Dedifferentiated amniotic fluid mesenchymal stem cell (primary cell): ENCODE data around the gene BTF3.
"Not testable (repeated sequence)": the region's sequence is repeated elsewhere in the genome, so short reads cannot be mapped to it uniquely, and the experiment has no call there.

Experiments used
- DNase-seq: peaks from one replicate; pipeline ENCODE4 v3.0.0-alpha.2; 2016; ENCODE audit errors: extremely low spot score

Gene BTF3

GRCh38 chr5:73498057-73498992, at the start of gene BTF3:
BTF3 (plus strand) TSS chr5:73498442; CDS start chr5:73498668, 226 bp downstream.
- DNase-seq = peak; percentile 98

- peak; percentile 96 for DNase-seq
Observed at GRCh38 chr5:73448463-73449136, 49.6 kb upstream of the BTF3 start, which contains the start of gene FOXD1. FOXD1 (minus strand) TSS chr5:73448777; CDS start chr5:73448362, 415 bp downstream.

GRCh38 chr5:73450137-73450536, 48.1 kb upstream of the BTF3 start:
- DNase-seq = no peak

- DNase-seq = no peak
Observed at GRCh38 chr5:73450672-73451223, 47.5 kb upstream of the BTF3 start.

GRCh38 chr5:73451224-73452130, 46.8 kb upstream of the BTF3 start:
- DNase-seq = no peak

GRCh38 chr5:73452215-73452614, 46.0 kb upstream of the BTF3 start:
- DNase-seq = no peak

GRCh38 chr5:73454379-73455036, 43.7 kb upstream of the BTF3 start:
- peak; percentile 59 for DNase-seq

- not testable (repeated sequence) for DNase-seq
Observed at GRCh38 chr5:73456462-73456861, 41.8 kb upstream of the BTF3 start.

- DNase-seq = no peak
Observed at GRCh38 chr5:73459366-73459765, 38.9 kb upstream of the BTF3 start.

GRCh38 chr5:73460133-73460532, 38.1 kb upstream of the BTF3 start:
- DNase-seq = no peak

GRCh38 chr5:73464016-73464745, 34.1 kb upstream of the BTF3 start:
- peak; percentile 57 for DNase-seq

- DNase-seq = not testable (repeated sequence)
Observed at GRCh38 chr5:73468638-73469037, 29.6 kb upstream of the BTF3 start.

- no peak for DNase-seq
Observed at GRCh38 chr5:73469878-73470277, 28.4 kb upstream of the BTF3 start.

- no peak for DNase-seq
Observed at GRCh38 chr5:73471654-73472053, 26.6 kb upstream of the BTF3 start.

- DNase-seq = no peak
Observed at GRCh38 chr5:73472116-73472515, 26.1 kb upstream of the BTF3 start.

GRCh38 chr5:73480500-73480899, 17.7 kb upstream of the BTF3 start:
- no peak for DNase-seq

GRCh38 chr5:73482383-73483136, 15.7 kb upstream of the BTF3 start:
- peak; percentile 34 for DNase-seq

- DNase-seq = no peak
Observed at GRCh38 chr5:73483676-73484075, 14.6 kb upstream of the BTF3 start.

GRCh38 chr5:73484511-73484910, 13.7 kb upstream of the BTF3 start:
- no peak for DNase-seq
